ENCODE data around the gene AK1. TPM values are rescaled to one million over a fixed set of nuclear protein-coding genes. Genes with fewer than 3 reads are reported as not detected.
"Not testable (repeated sequence)": the region's sequence is repeated elsewhere in the genome, so short reads cannot be mapped to it uniquely, and the experiment has no call there.

The AK1 gene
- total RNA-seq, 6 experiments from 2014 or later: 109 to 130 (median 124) TPM

GRCh38 chr9:127871531-127871930 lies 5.9 kb downstream of the AK1 start:
- no peak overlapping the region for H3K4me3 Mint-ChIP-seq
- TF ChIP-seq, protein P1, sequence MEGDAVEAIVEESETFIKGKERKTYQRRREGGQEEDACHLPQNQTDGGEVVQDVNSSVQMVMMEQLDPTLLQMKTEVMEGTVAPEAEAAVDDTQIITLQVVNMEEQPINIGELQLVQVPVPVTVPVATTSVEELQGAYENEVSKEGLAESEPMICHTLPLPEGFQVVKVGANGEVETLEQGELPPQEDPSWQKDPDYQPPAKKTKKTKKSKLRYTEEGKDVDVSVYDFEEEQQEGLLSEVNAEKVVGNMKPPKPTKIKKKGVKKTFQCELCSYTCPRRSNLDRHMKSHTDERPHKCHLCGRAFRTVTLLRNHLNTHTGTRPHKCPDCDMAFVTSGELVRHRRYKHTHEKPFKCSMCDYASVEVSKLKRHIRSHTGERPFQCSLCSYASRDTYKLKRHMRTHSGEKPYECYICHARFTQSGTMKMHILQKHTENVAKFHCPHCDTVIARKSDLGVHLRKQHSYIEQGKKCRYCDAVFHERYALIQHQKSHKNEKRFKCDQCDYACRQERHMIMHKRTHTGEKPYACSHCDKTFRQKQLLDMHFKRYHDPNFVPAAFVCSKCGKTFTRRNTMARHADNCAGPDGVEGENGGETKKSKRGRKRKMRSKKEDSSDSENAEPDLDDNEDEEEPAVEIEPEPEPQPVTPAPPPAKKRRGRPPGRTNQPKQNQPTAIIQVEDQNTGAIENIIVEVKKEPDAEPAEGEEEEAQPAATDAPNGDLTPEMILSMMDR (IDR thresholded peaks at IDR 0.05): no peak
- H3K27me3 Mint-ChIP-seq (ENCODE audit: insufficient read depth): no peaks in the 10 kb centered on the region; the same call in none of the 2 replicates
- DNase-seq: no peak
- peaks cover 18% of the 10 kb centered on the region; the same call in 1 of the 2 replicates for H3K4me1 Mint-ChIP-seq (ENCODE audit: low read depth)
- no peak overlapping the region for H3K27ac Mint-ChIP-seq
- no peaks in the 10 kb centered on the region for H3K9me3 Mint-ChIP-seq
- H3K36me3 Mint-ChIP-seq (ENCODE audit: low read depth): 0 out of 2 replicates have a peak, but pooled peaks cover 4% of the 10 kb centered on the region

DNA sequence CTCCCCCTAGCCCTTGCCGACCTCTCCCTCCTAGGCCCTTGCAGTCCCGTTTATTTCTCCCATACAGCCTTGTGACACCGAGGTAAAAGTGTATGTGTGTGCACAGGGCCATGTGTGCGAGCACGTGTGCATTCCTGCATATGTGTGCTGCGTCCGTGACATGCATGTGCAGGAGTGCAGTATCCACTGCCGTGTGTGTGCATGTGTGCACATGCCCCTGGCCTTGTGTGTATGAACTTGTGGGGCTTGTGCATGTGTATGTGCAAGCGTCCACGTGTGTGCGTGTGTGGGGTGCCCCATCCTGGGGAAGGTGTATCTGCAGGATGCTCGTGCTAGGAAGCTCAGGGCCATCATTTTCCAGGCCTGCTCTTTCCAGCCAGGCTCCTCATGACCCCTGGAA lies 6.6 kb downstream of the AK1 start:
- Mint-ChIP-seq H3K36me3 (ENCODE audit: low read depth) (peaks cover 5% of the 10 kb centered on the region; the same call in 1 of the 2 replicates), H3K4me3 (no peak overlapping the region), H3K4me1 (ENCODE audit: low read depth) (peaks cover 16% of the 10 kb centered on the region; the same call in 1 of the 2 replicates), H3K9me3 (no peaks in the 10 kb centered on the region), H3K27ac (no peak overlapping the region), H3K27me3 (ENCODE audit: insufficient read depth) (no peaks in the 10 kb centered on the region; the same call in none of the 2 replicates)
- TF ChIP-seq, protein P1 (IDR thresholded peaks at IDR 0.05): no peak
- DNase-seq: no peak

- not testable (repeated sequence) for H3K27ac Mint-ChIP-seq; H3K9me3 Mint-ChIP-seq; H3K4me3 Mint-ChIP-seq; H3K27me3 Mint-ChIP-seq (ENCODE audit: insufficient read depth); H3K36me3 Mint-ChIP-seq (ENCODE audit: low read depth); H3K4me1 Mint-ChIP-seq (ENCODE audit: low read depth); DNase-seq
- TF ChIP-seq, protein P1 (IDR thresholded peaks at IDR 0.05): peak; percentile 66
Observed at GRCh38 chr9:127870153-127870491, 7.4 kb downstream of the AK1 start.

GRCh38 chr9:127869310-127870152 lies 7.9 kb downstream of the AK1 start:
- Mint-ChIP-seq H3K4me1 (ENCODE audit: low read depth) (peaks cover 6% of the 10 kb centered on the region; the same call in 1 of the 2 replicates), H3K27me3 (ENCODE audit: insufficient read depth) (no peaks in the 10 kb centered on the region; the same call in none of the 2 replicates), H3K4me3 (no peak overlapping the region), H3K36me3 (ENCODE audit: low read depth) (peaks cover 9% of the 10 kb centered on the region; the same call in 1 of the 2 replicates), H3K9me3 (no peaks in the 10 kb centered on the region), H3K27ac (peak overlapping the region; percentile 13; the same call in 1 of the 2 replicates)
- peak; percentile 76 for DNase-seq
- TF ChIP-seq, protein P1 (IDR thresholded peaks at IDR 0.05): peak; percentile 95

DNA sequence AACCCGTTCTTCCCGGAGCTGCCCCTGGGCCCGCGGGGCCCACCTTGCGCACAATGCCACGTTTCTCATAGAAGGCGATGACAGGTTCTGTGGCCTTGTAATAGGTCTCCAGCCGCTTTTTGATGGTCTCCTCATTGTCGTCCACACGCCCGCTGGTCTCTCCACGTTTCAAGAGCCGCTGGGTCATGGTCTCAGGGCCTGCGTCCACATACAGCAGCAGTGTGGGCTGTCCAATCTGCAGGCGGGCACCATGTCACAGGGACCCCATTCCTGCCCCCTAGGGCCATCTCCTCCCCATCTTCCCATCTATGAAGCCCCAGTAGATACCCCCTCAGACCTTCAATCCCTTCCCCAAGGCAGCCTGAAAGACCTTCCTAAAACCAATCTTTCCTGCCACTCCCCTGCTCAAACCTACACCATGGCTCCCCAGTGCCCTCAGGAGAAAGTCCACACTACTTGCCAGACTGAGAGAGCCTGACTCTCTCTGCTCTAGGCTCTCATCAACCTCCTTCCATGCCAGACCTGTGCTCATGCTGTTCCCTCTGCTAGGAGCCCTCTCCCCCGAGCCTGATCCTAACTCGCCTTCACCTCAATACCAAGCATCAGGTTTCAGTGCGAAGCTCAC lies 9.1 kb downstream of the AK1 start:
- H3K27ac Mint-ChIP-seq: no peak overlapping the region
- H3K9me3 Mint-ChIP-seq: no peaks in the 10 kb centered on the region
- H3K4me3 Mint-ChIP-seq: no peak overlapping the region
- H3K27me3 Mint-ChIP-seq (ENCODE audit: insufficient read depth): no peaks in the 10 kb centered on the region; the same call in none of the 2 replicates
- H3K4me1 Mint-ChIP-seq (ENCODE audit: low read depth): peaks cover 6% of the 10 kb centered on the region; the same call in 1 of the 2 replicates
- no peak for DNase-seq
- TF ChIP-seq, protein P1 (IDR thresholded peaks at IDR 0.05): no peak
- H3K36me3 Mint-ChIP-seq (ENCODE audit: low read depth): peaks cover 9% of the 10 kb centered on the region; the same call in 1 of the 2 replicates
